Cardiac muscle cell (in vitro differentiated cells and primary cell): ENCODE results near the gene FUNDC1. TPM values are rescaled to one million over a fixed set of nuclear protein-coding genes. Genes with fewer than 3 reads are reported as not detected.

Experiments
- DNase-seq, 2 donors: peaks; one replicate each; pipeline versions ENCODE4 v3.0.0 to v3.0.0-alpha.2; 2010 to 2017; ENCODE audit warnings: low read depth in 1 of 2, low spot score in 1 of 2
- H3K27ac ChIP-seq: fragments of 200-600 bp; sonication (generic); 2 replicates; pipeline ENCODE4 v1.5.1; 2016
- H3K27me3 ChIP-seq: fragments of 200-600 bp; sonication (generic); 2 replicates; pipeline ENCODE4 v1.6.0; 2016; ENCODE audit warnings: control low read depth
- H3K36me3 ChIP-seq: fragments of 200-600 bp; sonication (generic); 2 replicates; pipeline ENCODE4 v1.5.1; 2016; ENCODE audit warnings: control low read depth
- H3K4me1 ChIP-seq: fragments of 200-600 bp; sonication (generic); 2 replicates; pipeline ENCODE4 v1.8.1; 2017; ENCODE audit warnings: low read depth, mild to moderate bottlenecking, mixed run types
- H3K4me3 ChIP-seq: fragments of 200-600 bp; sonication (generic); 2 replicates; pipeline ENCODE4 v1.5.1; 2016; ENCODE audit warnings: mild to moderate bottlenecking
- H3K9me3 ChIP-seq: fragments of 200-600 bp; sonication (generic); 2 replicates; pipeline ENCODE4 v1.5.1; 2017; ENCODE audit warnings: low read depth, mild to moderate bottlenecking, control low read depth
- polyA plus RNA-seq: library from polyadenylated mRNA; unstranded; fragments of >200 nt; fragmentation: Nextera tagmentation; extraction: Ambion mirVana; gene quantifications from 2 replicates; pipeline ENCODE4 v1.2.1, GENCODE V29; 2016
- total RNA-seq: library from RNA; depleted of rRNA; stranded (reverse); fragments of >200 nt; gene quantifications from 2 replicates; pipeline ENCODE4 v1.2.3, GENCODE V29; 2016
- TF ChIP-seq, protein P1 (sequence below): IDR thresholded peaks from 2 replicates; pipeline ENCODE4 v1.5.1; 2012; ENCODE audit warnings: low read depth, mild to moderate bottlenecking, low read length

FUNDC1 gene
- total and polyA plus RNA-seq, 2 experiments from 2014 or later, result 17.8 to 37.9 TPM

DNA sequence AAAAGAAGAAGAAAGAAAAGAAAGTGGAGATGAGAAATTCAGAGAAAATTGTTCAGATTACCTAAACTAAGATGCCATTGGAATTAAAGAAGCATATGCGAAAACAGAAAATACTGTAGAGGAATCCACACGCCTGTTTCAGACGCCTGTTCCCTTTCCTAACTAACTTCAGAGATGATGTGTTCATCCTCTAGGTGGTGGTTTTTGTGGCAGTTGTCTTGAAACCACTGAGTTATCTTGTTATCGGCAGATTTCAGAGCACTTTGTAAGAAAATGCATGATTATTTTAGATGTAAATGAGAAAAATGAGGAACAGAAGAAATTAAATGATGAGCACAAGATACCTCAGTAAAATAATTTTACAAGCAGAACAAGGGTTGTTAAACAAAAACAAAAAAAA, 48.3 kb downstream of the FUNDC1 start:
- TF ChIP-seq, protein P1, sequence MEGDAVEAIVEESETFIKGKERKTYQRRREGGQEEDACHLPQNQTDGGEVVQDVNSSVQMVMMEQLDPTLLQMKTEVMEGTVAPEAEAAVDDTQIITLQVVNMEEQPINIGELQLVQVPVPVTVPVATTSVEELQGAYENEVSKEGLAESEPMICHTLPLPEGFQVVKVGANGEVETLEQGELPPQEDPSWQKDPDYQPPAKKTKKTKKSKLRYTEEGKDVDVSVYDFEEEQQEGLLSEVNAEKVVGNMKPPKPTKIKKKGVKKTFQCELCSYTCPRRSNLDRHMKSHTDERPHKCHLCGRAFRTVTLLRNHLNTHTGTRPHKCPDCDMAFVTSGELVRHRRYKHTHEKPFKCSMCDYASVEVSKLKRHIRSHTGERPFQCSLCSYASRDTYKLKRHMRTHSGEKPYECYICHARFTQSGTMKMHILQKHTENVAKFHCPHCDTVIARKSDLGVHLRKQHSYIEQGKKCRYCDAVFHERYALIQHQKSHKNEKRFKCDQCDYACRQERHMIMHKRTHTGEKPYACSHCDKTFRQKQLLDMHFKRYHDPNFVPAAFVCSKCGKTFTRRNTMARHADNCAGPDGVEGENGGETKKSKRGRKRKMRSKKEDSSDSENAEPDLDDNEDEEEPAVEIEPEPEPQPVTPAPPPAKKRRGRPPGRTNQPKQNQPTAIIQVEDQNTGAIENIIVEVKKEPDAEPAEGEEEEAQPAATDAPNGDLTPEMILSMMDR, result no peak
- Histone ChIP-seq H3K36me3 (no peaks in the 10 kb centered on the region), H3K9me3 (no peaks in the 10 kb centered on the region), H3K4me1 (no peaks in the 10 kb centered on the region), H3K27ac (no peak overlapping the region), H3K4me3 (no peak overlapping the region), H3K27me3 (no peaks in the 10 kb centered on the region)
- DNase-seq, result no peak

DNA sequence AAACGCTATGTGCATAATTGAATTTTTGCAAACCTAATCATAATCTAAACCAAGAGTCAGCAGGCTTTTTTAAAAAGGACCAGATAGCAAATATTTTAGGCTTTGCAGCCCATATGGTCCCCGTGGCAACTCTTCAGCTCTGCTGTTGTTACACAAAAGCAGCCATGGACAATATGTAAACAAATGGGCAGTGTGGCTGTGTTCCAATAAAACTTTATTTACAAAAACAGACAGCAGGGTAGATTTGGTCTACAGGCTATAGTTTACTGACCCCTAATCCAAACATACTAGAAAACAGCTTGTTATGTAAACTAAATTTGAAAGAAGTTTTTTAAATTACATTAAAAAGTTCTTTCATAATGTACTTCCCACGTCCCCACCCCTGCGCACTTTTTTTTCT, 53.1 kb downstream of the FUNDC1 start:
- Histone ChIP-seq H3K9me3 (no peaks in the 10 kb centered on the region), H3K27ac (no peak overlapping the region), H3K36me3 (no peaks in the 10 kb centered on the region), H3K4me3 (no peak overlapping the region), H3K4me1 (no peaks in the 10 kb centered on the region), H3K27me3 (no peaks in the 10 kb centered on the region)
- TF ChIP-seq, protein P1, result no peak
- DNase-seq, result no peak

DNA sequence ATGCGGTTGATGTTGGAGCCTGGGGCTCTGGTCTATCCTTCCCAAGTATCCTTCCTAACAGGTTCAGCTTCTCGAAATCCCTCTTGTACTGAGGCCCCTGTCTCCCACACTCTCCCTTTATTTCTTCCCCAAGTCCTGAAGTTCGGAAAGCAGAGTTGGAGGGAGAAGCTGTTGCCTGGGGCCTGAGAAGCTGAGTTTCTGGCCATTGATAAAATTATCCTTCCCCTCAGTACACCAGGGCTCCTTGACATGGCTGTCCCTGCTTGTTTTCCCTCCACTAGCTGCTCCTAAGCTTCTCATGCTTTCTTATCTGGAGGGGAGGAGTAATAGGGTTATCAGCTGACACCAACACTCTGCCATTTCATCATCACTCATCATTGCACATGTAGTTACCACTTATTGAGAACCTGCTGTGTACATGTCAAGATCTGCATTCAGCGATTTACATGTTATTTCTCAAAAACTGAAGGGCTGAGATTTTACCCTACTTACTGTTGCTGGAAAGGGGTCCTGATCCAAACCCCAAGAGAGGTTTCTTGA, 58.0 kb downstream of the FUNDC1 start:
- peaks cover 3% of the 10 kb centered on the region for H3K4me1 ChIP-seq
- H3K27me3 ChIP-seq, result no peaks in the 10 kb centered on the region
- no peak overlapping the region for H3K4me3 ChIP-seq
- no peaks in the 10 kb centered on the region for H3K36me3 ChIP-seq
- no peaks in the 10 kb centered on the region for H3K9me3 ChIP-seq
- no peak for DNase-seq
- TF ChIP-seq, protein P1, result no peak
- no peak overlapping the region for H3K27ac ChIP-seq

DNA sequence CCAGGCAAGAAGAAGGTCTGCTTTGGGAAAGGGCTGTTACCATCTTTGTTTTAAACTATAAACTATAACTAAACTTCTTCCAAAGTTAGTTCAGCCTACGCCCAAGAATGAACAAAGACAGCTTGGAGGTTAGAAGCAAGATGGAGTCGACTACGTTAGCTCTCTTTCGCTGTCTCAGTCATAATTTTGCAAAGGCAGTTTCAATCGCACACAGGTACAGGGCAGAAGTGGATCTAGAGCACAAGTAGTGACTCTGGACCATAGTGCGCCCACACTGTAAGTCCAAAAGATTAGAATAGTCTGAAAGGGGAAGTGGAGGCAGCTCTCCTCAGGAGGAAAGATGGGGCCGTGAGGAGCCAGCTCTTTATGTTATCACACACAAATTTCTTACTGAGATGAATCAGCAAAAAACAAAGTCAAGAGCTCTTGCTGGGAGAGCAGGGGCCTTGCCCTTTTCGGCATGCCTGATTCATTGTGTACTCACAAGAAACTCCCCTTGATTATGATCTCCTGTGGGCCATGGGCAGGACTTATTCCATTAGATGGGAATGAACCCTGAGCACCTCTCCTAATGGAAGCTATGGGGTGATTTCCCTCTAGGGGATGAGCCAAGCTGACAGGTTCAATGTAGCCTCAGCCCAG, 58.6 kb downstream of the FUNDC1 start:
- H3K36me3 ChIP-seq, result no peaks in the 10 kb centered on the region

DNA sequence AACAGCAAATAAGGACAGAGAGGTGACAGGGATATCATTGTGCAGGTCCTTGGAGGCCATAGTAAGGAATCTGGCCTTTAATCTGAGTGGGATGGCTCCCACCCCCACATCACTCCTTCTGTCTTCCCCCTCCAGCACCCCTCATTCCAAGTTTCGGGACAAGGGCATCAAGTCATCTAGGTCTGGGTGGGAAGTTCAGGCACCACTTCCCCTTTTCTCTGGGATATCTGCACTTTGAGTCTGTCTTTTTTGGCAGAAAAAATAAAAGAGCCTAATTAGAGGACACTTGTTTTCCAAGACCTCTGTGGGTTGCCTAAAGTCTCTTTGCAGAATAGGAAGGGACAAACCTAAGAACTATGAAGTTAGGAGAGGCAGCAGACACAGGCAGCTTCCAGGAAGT, 60.1 kb downstream of the FUNDC1 start:
- Histone ChIP-seq H3K27me3 (no peaks in the 10 kb centered on the region), H3K27ac (no peak overlapping the region), H3K9me3 (no peaks in the 10 kb centered on the region), H3K4me1 (peaks cover 3% of the 10 kb centered on the region), H3K4me3 (no peak overlapping the region), H3K36me3 (no peaks in the 10 kb centered on the region)
- no peak for DNase-seq
- TF ChIP-seq, protein P1, result no peak

More for the DNA sequence above, 58.6 kb downstream of the FUNDC1 start:
- TF ChIP-seq, protein P1, result no peak
- no peaks in the 10 kb centered on the region for H3K9me3 ChIP-seq
- peaks cover 3% of the 10 kb centered on the region for H3K4me1 ChIP-seq
- H3K27me3 ChIP-seq, result no peaks in the 10 kb centered on the region
- DNase-seq, result no peak
- no peak overlapping the region for H3K27ac ChIP-seq
- no peak overlapping the region for H3K4me3 ChIP-seq
